AG20443 (cell line): ENCODE measurements around the gene SMC4.
"Not testable (repeated sequence)": the region's sequence is repeated elsewhere in the genome, so short reads cannot be mapped to it uniquely, and the experiment has no call there.

Source experiments
- DNase-seq: peaks from one replicate; pipeline ENCODE4 v3.0.0; 2012; ENCODE audit warnings: low spot score, mixed read lengths

SMC4 gene

DNA sequence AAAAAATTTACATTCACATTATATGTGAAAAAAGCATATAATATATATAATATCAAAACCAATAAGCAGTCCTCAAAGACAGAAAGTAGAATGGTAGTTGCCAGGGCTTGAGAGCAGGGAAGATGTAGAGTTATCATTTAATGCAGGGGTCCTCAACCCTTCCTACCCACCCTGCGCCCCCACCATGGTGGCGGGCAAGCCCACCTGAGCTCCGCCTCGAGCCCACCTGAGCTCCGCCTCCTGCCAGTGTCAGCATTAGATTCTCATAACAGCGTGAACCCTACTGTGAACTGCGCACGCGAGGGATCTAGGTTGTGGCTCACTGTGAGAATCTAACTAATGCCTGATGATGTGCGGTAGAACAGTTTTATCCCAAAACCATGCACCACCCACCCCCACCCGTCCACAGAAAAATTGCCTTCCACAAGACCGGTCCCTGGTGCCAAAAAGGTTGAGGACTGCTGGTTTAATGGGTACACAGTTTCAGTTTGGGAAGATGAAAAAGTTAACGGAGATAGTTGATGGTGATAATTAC, 47.1 kb downstream of the SMC4 start:
- no peak for DNase-seq

DNA sequence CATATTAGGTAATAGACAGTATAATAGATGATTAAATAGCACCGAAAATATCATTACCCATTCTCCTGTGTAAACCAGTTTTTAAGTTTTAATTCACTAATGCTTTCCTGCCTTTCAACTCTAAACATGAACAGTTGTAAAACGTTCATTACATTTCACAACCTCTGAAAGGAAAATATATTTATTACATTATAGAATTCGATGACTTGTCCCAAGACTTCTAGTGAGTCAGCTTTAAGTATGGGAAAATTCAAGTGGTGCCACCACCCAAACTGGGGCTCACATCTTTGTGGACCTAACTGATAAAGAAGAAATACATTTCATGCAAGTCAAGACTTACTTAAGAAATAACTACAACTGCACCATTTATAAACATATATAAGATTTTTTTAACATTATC, 48.1 kb downstream of the SMC4 start:
- no peak for DNase-seq

DNA sequence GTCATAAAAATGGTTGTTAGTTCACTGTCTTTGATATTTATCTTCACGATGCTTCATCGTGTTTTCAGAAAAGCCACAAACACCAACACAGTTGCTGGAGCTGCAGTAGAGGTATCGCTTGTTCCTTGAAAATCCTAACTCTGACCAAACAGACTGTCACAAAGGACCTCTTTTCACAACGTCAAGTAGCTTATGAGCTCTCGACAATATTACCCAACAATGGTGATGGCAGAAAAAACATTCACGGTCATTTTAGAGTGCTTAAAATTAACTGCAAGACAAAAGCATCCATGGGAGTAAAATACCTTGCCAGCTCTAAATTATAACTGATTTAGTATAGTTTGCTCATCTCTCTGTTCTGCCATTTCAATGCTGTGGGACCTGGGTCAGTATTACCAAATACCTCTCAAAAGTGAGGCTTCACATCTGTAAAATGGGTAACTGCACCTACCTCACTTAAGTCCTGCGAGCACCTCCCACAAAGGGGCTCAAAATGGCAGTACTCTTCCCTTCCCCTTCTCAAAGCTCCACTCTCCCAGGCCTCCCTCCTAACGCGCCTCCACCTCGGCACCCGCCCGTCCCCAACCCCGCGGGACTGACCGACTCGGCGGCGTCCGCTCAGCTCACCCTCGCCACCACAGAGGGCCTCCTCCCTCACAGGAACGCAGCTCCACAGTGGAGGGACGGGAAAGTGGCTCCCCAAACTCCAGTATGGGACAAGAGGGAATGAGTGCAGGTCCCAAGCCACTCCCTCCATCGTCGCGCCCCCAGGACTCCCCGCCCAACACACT, 49.6 kb downstream of the SMC4 start:
- DNase-seq = no peak

DNA sequence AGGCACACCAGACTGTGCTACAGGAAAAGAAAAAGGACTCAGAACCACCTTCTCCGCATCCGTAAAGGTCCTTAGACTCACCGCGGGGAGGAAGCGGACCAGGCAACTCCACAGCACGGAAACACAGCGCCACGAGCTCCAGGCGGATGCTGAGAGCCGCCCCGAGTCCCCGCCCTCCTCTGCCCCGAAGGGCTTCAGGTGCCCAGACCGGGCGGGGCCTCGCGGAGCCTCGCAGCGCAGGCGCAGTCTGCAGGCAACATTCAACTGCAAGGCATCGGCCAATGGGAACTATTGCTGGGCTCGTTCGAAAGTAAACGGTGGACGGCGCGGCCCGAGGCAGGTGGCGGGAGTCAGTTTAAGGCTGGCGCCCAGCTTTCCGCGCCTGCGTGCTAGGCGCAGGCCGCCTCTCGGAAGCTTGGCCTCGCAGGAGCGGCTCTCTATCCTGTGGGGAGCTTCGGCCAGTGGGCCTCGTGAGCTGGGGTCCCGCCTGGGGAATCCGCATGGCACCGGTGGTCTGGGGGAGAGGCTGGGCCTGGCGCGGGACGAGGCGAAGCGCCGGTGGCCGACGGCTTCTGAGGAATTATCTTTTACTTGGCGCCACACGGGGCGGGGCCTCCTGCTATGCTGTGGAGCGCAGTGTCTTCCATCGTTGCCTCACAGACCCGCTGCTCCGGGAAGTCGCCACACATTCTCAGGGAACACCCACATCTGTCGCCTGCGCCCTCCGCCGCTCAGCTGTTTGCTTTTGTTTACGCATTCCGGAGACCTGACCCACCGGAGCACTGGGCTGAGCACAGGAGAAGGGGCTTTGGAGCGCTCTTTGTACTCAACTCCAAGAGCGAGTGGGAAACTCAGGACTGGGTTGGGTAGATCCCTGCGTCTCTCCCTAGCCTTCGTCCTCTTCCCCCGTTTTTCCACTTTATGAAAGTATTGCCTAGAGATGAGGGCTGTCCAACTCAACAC, 50.5 kb downstream of the SMC4 start, which contains the start of gene TRIM59:
TSS of gene TRIM59 (minus strand) at position 151 of the 963 bp plus-strand sequence. CDS start 10,603 bp downstream, outside the sequence.
- peak; percentile 98 for DNase-seq

DNA sequence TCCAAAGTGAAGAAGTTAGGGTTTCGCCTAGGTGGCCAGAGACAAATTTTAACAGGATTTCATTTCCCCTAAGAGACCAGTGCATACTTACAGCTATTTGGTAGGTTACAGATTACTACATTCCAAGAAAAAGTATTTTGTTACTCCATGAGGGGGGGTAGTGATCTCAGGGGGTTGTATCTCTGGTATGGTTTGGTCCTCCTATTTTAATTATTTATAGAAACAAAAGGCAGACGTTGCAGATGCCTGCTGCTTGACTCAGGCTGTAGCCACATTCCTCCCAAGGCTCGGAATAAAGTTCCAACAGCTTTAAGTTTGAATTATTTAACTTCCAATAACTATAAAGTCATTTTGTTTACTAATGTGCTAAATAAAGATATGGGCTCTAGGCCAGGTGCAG, 51.4 kb downstream of the SMC4 start:
- peak; percentile 90 for DNase-seq

DNA sequence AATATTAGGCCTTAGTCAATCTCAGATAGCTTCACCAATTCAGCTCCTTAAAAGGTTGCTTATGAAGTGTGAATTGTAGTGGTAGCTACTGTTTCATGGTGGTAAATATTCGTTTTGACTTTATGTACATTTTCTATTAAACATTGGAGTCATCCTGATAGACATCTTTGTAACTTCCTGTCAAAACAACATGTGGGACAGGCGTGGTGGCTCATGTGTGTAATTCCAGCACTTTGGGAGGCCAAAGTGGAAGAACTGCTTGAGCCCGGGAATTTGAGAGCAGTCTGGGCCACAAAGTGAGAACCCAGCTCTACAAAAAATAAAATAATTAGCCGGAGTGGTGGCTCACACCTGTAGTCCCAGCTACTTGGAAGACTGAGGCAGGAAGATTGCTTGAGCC, 52.2 kb downstream of the SMC4 start:
- DNase-seq = no peak

DNA sequence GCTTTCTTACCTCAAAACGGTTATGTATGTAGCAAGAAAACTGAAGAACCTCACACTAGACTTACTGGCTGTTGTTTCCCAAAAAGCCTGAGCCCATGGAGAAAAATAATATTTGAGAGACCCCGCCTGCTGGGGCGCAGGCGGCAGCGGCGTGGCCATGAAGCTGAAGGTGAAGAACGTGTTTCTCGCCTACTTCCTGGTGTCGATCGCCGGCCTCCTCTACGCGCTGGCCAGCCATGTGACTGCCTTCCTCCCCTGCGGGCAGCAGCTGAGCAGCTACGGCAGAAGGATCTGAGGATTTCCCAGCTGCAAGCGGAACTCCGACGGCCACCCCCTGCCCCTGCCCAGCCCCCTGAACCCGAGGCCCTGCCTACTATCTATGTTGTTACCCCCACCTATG, 52.8 kb downstream of the SMC4 start:
- not testable (repeated sequence) for DNase-seq

DNA sequence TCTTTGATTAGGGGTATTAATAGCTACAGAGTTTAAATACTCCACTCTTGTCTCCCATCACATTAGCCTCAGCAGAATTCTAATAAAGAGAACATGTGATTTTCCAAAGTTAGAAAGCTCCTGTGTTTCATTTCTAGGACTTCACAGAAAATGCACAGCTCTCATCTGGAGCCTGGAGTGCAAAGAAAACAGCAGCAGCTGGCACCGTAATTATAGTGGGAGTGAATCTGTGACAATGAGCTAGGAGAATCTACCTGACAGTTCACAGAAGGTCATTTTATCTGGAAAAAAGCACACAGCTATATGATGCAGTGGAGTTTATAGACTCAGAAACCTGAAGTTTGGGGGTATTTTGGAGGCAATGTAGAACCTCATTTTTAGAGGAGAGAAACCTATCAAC, 55.5 kb downstream of the SMC4 start:
- DNase-seq = no peak

DNA sequence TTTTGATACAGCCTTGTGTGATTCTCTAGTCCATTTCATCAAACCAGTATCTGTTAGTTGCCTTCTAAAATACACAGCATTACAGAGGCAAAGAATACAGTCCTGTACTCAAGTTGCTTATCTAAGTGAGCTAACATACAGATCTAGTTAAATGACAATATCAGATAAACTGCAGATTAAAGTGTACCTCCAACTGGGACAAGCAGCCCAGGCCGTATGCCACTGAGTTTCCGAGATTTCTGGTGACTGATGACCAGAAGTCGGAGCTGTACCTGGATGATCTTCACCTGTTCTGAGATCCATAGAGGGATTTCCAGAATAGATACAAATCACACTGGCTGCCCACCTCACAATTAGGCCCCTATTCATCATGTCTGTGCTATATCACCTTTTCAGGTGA, 56.4 kb downstream of the SMC4 start:
- DNase-seq = no peak

DNA sequence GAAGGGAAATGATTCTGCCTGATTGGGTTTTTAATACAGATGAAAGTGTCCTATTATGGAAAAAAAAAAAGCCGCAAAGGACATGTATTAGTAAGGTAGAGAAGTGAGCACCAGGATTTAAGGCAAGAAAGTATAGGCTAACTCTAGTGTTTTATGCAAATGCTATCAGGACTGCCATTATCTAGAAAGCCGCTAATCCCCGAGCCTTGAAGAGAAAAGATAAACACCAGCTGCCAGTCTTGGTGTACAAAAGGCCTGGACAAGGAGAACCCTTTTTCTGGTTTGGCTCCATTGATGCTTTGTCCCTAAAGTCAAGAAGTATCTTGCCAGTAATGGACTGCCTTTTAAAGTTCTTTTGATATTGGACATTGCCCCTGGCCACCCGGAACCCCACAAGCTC, 58.7 kb downstream of the SMC4 start:
- no peak for DNase-seq

DNA sequence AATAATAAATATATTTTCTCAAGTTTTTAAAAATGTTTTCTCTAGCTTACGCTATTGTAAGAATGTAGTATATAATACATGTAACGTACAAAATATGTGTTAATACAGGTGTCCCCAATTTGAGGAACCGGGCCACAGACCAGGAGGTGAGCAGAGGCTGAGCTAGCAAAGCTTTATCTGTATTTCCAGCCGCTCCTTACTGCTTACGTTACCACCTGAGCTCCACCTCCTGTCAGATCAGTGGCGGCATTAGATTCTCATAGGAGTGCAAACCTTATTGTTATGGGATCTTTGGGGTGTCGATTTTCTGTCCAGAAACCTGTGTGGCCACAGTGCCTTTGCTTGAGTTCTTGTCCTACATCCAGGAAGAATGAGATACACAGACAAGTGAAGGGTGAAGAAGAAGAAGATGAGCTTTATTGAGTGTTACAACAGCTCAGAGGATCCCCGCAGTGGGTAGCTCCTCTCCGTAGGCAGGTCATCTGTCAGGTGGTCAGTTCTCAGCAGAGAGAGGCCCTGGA, 60.1 kb downstream of the SMC4 start:
- DNase-seq = no peak

DNA sequence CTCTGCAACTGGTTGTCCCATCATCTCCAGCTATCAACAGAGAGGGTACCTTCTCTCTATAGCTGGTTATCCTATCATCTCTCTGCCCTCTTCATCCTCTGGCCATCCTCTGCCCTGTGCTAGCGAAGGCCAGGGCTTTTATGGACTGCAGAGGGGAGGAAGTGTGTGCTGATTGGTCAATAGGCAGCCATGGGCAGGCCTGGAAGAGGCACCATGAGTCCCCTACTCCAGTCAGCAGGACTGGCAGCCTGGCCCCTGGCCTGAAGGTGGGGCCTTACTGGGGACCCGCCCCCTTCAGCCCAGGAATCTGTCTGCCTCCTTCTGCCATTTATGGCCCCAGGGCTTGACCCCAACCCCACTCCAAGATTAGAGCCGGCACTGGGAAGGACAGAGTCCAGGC, 60.6 kb downstream of the SMC4 start:
- no peak for DNase-seq

DNA sequence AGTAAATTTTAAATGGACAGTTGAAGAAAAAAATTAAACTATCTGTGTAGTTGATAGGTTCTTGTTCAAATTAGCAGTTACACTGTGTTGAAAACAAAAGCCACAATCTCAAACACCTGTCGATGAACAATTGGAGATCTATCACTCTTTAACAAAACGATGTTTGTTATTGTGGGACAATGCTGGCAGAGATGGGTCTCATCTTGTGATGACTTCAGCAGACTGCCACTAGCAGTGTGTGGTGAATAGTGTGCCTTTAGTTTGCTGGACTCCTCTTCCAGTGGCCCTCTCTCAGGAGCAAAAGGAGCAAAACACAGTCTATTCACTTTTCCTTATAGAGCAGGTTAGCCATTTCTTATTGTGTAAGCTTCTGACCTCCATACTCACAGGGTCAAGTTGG, 64.9 kb downstream of the SMC4 start:
- DNase-seq = no peak

DNA sequence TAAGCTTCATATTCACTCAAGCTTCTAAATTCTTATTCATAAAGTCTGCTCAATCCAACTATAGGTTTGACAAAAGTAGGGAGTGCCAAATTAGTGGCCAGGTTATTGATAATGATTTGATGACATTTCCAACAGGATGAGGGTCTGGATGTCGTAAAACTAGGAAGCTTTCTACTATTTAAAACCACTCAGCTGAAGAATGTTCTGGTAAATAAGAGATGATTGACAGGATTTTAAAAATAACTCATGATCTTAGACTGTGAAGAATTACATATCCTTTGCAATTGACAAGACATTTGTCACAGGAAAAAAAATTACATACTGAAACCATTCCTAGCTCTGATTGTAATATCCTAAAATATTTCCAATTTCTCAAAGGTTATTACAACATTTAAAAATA, 65.5 kb downstream of the SMC4 start:
- no peak for DNase-seq

DNA sequence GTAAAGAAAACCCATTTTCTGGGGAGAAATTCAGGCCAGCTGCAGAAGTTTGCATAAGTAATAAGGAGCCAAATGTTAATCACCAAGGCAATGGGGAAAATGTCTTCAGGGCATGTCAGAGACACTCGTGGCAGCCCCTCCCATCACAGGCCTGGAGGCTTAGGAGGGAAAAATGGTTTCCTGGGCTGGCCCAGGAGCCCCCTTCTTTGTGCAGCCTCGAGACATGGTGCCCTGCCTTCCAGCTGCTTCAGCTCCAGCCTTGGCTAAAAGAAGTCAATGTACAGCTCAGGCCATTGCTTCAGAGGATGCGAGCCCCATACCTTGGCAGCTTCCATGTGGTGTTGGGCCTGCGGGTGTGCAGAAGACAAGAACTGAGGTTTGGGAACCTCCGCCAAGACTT, 70.7 kb downstream of the SMC4 start:
- DNase-seq = no peak

DNA sequence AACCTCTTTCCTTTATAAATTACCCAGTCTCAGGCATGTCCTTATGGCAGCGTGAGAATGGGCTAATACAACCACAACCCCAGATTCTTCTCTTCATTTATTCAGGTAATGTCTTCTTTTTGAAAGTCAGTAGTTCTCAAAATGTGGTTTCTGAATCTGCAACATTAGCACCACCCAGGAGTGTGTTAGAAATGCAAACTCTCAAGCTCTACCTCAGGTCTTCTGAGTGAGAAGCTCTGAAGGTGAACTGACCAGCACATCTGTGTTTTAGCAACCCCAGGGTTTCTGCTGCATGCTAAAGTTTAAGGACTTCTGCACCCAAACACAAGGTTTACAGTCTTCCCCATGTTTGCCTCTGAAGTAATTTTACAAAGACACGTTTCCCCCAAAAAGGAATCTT, 72.4 kb downstream of the SMC4 start:
- DNase-seq = no peak

DNA sequence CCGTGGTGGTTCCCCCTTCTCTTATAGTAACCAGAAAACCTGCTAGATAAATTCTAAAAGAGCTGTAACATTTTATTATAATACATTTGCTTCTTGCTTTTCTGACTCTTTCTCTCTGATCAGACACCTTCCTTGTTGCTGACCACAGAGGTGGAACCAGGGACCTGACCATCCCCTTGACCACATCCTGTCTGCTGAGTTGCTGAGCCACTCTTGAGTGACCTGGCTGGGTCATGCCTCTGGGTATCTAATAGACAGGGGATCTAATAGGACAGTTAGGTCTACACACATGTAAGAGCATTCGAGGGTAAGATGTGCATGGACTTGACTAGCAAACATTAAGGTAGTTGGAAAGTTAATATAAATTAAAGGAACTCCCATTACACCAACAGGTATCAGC, 72.9 kb downstream of the SMC4 start:
- DNase-seq = no peak

DNA sequence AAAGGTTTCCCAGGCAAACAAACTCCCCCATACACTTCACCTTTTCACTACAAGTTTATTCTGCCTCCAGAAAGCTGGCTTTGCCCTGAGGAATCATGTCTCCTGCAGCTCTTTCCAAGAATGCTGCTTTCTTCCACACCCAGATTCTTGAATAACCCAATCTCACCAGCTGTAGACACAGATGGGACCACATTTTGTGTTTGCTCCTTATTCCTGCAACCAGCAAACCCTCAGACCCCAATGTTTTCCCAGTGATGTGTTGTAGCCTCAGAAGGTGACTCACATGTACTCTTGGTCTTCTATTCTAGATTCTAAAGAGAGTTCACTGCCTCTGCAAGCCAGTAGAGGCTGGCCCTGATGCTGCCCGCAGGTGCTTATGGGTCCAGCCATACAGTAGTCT, 73.8 kb downstream of the SMC4 start:
- peak; percentile 79 for DNase-seq

DNA sequence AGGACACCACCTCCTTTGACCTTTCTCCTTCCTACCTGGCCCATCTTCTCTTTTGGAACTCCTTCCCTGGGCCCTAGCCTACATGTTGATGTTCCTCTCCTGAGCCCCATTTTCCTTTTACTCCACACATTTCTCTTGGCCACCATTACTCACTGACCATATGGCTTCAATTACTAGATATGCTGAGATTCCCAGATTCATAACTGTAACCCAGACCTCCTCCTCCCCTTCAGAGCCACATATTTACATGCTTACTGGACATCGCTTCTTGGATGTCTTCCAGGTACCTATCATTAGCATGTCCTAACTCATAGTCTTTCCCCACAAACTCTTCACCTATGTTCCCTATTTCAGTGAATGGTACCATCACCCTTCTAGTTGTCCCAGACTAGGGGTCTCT, 74.5 kb downstream of the SMC4 start:
- DNase-seq = peak; percentile 82

DNA sequence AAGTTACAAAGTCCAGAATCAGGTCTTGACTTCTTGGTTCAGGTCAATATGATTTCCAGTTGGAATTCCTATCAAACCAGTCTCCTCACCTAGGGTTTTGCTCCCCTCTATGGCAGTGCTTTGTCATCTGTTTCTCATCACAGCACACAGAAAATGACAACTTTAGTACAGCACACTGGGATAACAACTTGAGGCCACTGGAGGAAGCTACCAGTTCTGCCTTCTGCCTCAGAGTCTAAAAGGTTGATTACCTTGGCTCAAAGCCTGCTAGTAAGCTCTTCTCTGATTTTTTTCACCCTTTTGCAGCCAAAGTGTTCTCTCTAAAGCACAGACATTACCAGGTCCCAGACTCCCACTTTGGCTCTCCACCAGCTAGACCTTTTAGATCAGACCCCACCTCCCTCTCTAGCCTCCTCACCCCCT, 75.0 kb downstream of the SMC4 start:
- peak; percentile 38 for DNase-seq

DNA sequence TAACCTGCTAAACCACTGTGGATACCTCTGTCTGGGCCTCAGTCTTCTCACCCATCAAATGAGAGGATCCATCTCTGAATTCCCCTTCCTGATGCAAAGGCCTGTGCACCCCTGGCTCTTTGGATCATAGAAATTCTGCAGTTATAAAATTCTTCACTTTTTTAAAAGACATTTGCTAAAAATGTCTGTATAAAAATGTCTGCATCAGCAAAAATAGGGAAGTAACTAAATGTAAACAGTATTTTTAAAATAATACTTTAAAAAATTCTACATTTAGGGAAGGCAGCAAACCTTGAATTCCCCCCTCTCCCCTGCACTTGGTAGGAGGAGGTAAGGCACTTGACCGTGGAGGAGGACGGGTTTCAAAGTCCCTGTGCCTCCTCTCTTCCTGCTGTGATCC, 75.7 kb downstream of the SMC4 start:
- DNase-seq = no peak

DNA sequence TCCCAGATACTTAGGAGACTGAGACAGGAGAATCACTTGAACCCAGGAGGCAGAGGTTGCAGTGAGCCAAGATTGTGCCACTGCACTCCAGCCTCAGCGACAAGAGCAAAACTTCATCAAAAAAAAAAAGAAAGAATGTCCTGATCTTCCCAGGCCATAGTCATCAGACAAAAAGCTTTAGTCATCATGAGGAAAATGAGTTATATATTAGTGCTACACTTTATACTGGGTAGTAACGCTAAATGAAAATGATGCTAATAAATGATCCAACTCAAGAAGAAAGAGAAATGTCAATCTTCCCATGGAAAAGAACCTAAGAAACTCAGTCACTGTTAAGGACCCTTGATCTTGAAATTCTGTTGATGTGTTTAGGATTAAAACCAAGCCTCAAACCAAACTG, 76.4 kb downstream of the SMC4 start:
- no peak for DNase-seq

DNA sequence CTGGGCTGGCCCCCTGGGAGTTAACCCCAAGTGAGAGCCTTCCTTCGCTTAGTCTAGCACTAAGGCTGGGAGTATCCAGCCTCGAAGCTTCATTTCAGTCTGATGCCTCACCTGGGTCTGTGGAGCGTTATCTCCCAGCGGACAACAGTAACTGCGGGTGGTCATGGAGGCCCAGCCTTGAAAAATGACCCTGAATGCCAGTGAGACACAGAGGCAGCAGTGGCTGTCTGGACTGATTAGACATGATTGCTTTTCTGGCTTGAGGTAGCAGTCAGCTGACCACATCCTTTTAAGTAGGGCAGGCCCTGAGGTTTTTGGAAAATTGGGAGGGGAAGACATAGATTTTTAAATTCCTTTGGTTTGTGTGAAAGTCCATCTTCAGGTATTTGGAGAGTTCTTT, 78.3 kb downstream of the SMC4 start:
- no peak for DNase-seq
